Esophagus muscularis mucosa (tissue), 3 donors: ENCODE data around the gene CENPB.

Experiments
- CTCF ChIP-seq, 3 experiments: fragments of 200-600 bp in 2 of 3; fragments of 450-650 bp in 1 of 3; sonication (generic) in 2 of 3; IDR thresholded peaks; one replicate each; pipeline ENCODE4 v1.5.1; 2017 to 2019; ENCODE audit warnings: antibody characterized with exemption in 3 of 3, mild to moderate bottlenecking in 2 of 3, moderate library complexity in 1 of 3
- POLR2A ChIP-seq: fragments of 450-650 bp; IDR thresholded peaks from one replicate; pipeline ENCODE4 v1.6.1; 2017; ENCODE audit warnings: antibody characterized with exemption, moderate library complexity, mild to moderate bottlenecking, low read depth
- POLR2AphosphoS5 ChIP-seq, 2 donors: sonication (generic); formaldehyde crosslinking; IDR thresholded peaks; one replicate each; pipeline ENCODE4 v1.6.1; 2017; ENCODE audit warnings: antibody characterized with exemption in 2 of 2

GRCh38 chr20:3821996-3822395 lies 35.5 kb upstream of the CENPB start:
- TF ChIP-seq POLR2AphosphoS5 (IDR thresholded peaks at IDR 0.05) (no peak), CTCF (IDR thresholded peaks at IDR 0.05) (no peak), POLR2A (no peak)
